SK-N-SH (cell line): Measurements from ENCODE around the gene GPR132. TPM values are rescaled to one million over a fixed set of nuclear protein-coding genes. Genes with fewer than 3 reads are reported as not detected.

ENCODE experiments used
- CTCF ChIA-PET: fragments of 300-600, 350-600 bp; formaldehyde crosslinking; extraction: SDS; loops from one replicate; lab custom pipeline; 2021; lab: Yijun Ruan, JAX
- POLR2A ChIA-PET: fragments of 350-600 bp; sonication (Branson Sonifier 250); formaldehyde crosslinking; extraction: SDS; loops from one replicate; lab custom pipeline; 2020; ENCODE audit warnings: antibody characterized with exemption, inconsistent platforms; lab: Yijun Ruan, JAX
- DNase-seq: peaks from one replicate; pipeline ENCODE4 v3.0.0; 2012
- H2AFZ ChIP-seq: fragments of 200-600 bp; sonication (generic); 2 replicates; pipeline ENCODE4 v1.8.1; 2016; ENCODE audit warnings: antibody characterized with exemption, mild to moderate bottlenecking, low read depth
- H3F3A ChIP-seq: fragments of 200-600 bp; sonication (generic); replicated peaks from 2 replicates; pipeline ENCODE3; 2016; ENCODE audit warnings: antibody characterized with exemption, mild to moderate bottlenecking; ENCODE audit not compliant: insufficient read depth
- H3K27ac ChIP-seq, 2 experiments: fragments of 200-500 bp in 1 of 2; fragments of 200-600 bp in 1 of 2; sonication (Bioruptor generic) in 1 of 2; sonication (generic), shearing (Covaris generic) in 1 of 2; 2 replicates each; pipeline versions ENCODE4 v1.5.1 to v1.6.1; 2014 to 2016; ENCODE audit warnings: low read depth in 2 of 2, inconsistent platforms in 1 of 2, low read length in 1 of 2, mild to moderate bottlenecking in 1 of 2, mixed read lengths in 1 of 2
- H3K27me3 ChIP-seq: fragments of 200-600 bp; sonication (generic), shearing (Covaris generic); 2 replicates; pipeline ENCODE4 v1.6.1; 2016; ENCODE audit warnings: mixed run types; ENCODE audit not compliant: insufficient read depth
- H3K36me3 ChIP-seq, 2 experiments: fragments of 200-500 bp in 1 of 2; fragments of 200-600 bp in 1 of 2; sonication (Bioruptor generic) in 1 of 2; sonication (generic) in 1 of 2; replicated peaks in 1 of 2; 2 replicates each; pipeline versions ENCODE3 to v1.5.1; 2014 to 2016; ENCODE audit warnings: low read length in 1 of 2, mild to moderate bottlenecking in 1 of 2; ENCODE audit not compliant: insufficient read depth in 2 of 2, control insufficient read depth in 1 of 2
- H3K4me1 ChIP-seq, 2 experiments: fragments of 200-500 bp in 1 of 2; fragments of 200-600 bp in 1 of 2; sonication (Bioruptor generic) in 1 of 2; sonication (generic), shearing (Covaris generic) in 1 of 2; 2 replicates each; pipeline versions ENCODE4 v1.5.1 to v1.6.1; 2014 to 2016; ENCODE audit warnings: low read depth in 1 of 2, low read length in 1 of 2, mixed run types in 1 of 2; ENCODE audit not compliant: insufficient read depth in 2 of 2, control insufficient read depth in 1 of 2
- H3K4me2 ChIP-seq: fragments of 200-600 bp; sonication (generic), shearing (Covaris generic); 2 replicates; pipeline ENCODE4 v1.6.1; 2017; ENCODE audit warnings: mixed run types
- H3K4me3 ChIP-seq, 2 experiments: fragments of 200-500 bp in 1 of 2; fragments of 200-600 bp in 1 of 2; sonication (Bioruptor generic) in 1 of 2; sonication (generic), shearing (Covaris generic) in 1 of 2; 2 replicates each; pipeline versions ENCODE4 v1.5.1 to v1.8.1; 2014 to 2016; ENCODE audit warnings: low read depth in 2 of 2, inconsistent platforms in 1 of 2, low read length in 1 of 2, mild to moderate bottlenecking in 1 of 2, mixed read lengths in 1 of 2, moderate library complexity in 1 of 2
- H3K79me2 ChIP-seq: fragments of 200-600 bp; sonication (generic); 2 replicates; pipeline ENCODE4 v1.8.1; 2017; ENCODE audit warnings: mild to moderate bottlenecking; ENCODE audit not compliant: insufficient read depth
- H3K9ac ChIP-seq: fragments of 200-600 bp; sonication (generic); 2 replicates; pipeline ENCODE4 v1.6.1; 2017; ENCODE audit warnings: mixed run types
- H3K9me2 ChIP-seq: fragments of 200-600 bp; sonication (generic); 2 replicates; pipeline ENCODE4 v1.6.1; 2017; ENCODE audit warnings: mixed run types
- H3K9me3 ChIP-seq: fragments of 200-600 bp; sonication (generic); 2 replicates; pipeline ENCODE4 v1.6.1; 2017; ENCODE audit warnings: mixed run types, mild to moderate bottlenecking, moderate library complexity
- H4K20me1 ChIP-seq: fragments of 200-600 bp; sonication (generic); 2 replicates; pipeline ENCODE4 v1.6.1; 2017; ENCODE audit warnings: mild to moderate bottlenecking, mixed run types; ENCODE audit not compliant: insufficient read depth
- MXI1 ChIP-seq: IDR thresholded peaks from 2 replicates; pipeline ENCODE4 v1.6.1; 2012; ENCODE audit warnings: mild to moderate bottlenecking, low read depth, low read length, improper control_type of control experiment
- NFIC ChIP-seq: IDR thresholded peaks from 2 replicates; pipeline ENCODE4 v1.4.0; 2012; ENCODE audit warnings: borderline replicate concordance
- POLR2AphosphoS5 ChIP-seq: IDR thresholded peaks from 2 replicates; pipeline ENCODE4 v1.6.1; 2012; ENCODE audit warnings: low read depth, low read length
- RFX5 ChIP-seq: IDR thresholded peaks from 2 replicates; pipeline ENCODE4 v1.6.1; 2012; ENCODE audit warnings: mild to moderate bottlenecking, improper control_type of control experiment, low read length
- RXRA ChIP-seq: IDR thresholded peaks from 2 replicates; pipeline ENCODE4 v1.4.0; 2012; ENCODE audit warnings: low read depth, mild to moderate bottlenecking, borderline replicate concordance
- SIN3A ChIP-seq: IDR thresholded peaks from 2 replicates; pipeline ENCODE4 v1.6.1; 2012; ENCODE audit warnings: low read depth, mild to moderate bottlenecking, low read length, moderate library complexity, borderline replicate concordance
- TAF1 ChIP-seq: IDR thresholded peaks from 2 replicates; pipeline ENCODE4 v1.6.1; 2012; ENCODE audit warnings: low read depth, mild to moderate bottlenecking, low read length, moderate library complexity, borderline replicate concordance
- TCF12 ChIP-seq: IDR thresholded peaks from 2 replicates; pipeline ENCODE4 v1.4.0; 2012
- TEAD4 ChIP-seq: IDR thresholded peaks from 2 replicates; pipeline ENCODE4 v1.4.0; 2012; ENCODE audit warnings: mild to moderate bottlenecking, borderline replicate concordance; ENCODE audit not compliant: insufficient read depth
- YY1 ChIP-seq: IDR thresholded peaks from 2 replicates; pipeline ENCODE4 v1.4.0; 2012; ENCODE audit warnings: low read depth, mild to moderate bottlenecking
- WGBS: methylation state at CpG from one replicate; pipeline ENCODE4 v1.1.6; 2017; ENCODE audit warnings: low lambda C conversion rate; 5-methylcytosine and 5-hydroxymethylcytosine counted together
- polyA plus RNA-seq, 3 experiments: library from polyadenylated mRNA; depleted of rRNA; stranded (reverse); fragments of >200 nt; gene quantifications; 2 replicates each; pipeline ENCODE4 v1.2.3, GENCODE V29; 2012
- TF ChIP-seq, protein P1 (sequence below): IDR thresholded peaks from 2 replicates; pipeline ENCODE4 v1.4.0; 2012; ENCODE audit warnings: low read depth, borderline replicate concordance
- TF ChIP-seq, protein P2 (sequence below): fragments of 150-350 bp; IDR thresholded peaks from 2 replicates; pipeline ENCODE4 v1.6.1; 2016; ENCODE audit warnings: mild to moderate bottlenecking, low read depth, low read length
- TF ChIP-seq, protein P3 (sequence below): fragments of 200-600 bp; sonication (generic); IDR thresholded peaks from 2 replicates; pipeline ENCODE4 v1.6.1; 2017; ENCODE audit warnings: antibody characterized with exemption, mild to moderate bottlenecking, moderate library complexity
- TF ChIP-seq, protein P4 (sequence below): IDR thresholded peaks from 2 replicates; pipeline ENCODE4 v1.4.0; 2012; ENCODE audit warnings: low read depth

Gene GPR132
- polyA plus RNA-seq, 1 of the 3 experiments (the other 2 are of a cell fraction): not detected

DNA sequence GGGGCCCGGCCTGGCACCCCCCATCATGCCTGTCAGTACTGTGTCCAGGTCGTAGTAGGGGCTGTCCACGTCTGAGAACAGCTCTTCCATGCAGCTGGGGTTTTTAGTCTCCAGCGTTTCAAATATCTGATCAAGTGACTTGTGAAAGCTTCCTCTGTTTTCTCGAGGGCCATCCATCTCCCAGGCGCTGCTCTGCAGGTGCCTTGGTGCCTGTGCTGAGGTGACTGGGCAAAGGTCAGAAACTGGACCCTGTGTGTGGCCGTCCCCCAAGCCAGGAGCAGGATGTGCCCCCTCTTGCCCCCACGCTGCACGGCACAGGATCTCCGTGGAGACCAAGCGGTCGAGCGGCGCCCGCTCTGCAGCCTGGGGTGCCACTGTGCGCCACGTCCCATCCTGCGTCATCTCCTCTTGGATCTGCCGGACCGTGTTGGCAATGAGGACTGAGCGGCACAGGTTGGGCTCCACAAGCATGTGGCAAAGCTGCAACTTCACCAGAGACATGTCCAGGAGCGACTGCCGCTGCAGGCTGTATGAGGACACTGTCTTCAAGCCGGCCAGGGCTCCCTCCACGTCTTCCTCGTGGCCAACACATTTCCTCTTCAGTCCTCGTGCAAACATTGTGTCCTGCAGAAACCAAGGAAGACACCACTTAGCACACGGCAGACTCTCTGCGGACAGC, 53.8 kb downstream of the GPR132 start:
- DNase-seq: no peak
- H3K9me2 ChIP-seq: no peaks in the 10 kb centered on the region
- H3K36me3 ChIP-seq: peaks cover 27 to 37% of the 10 kb centered on the region in 2 experiments
- no peak for TF ChIP-seq TAF1
- TF ChIP-seq, protein P1, sequence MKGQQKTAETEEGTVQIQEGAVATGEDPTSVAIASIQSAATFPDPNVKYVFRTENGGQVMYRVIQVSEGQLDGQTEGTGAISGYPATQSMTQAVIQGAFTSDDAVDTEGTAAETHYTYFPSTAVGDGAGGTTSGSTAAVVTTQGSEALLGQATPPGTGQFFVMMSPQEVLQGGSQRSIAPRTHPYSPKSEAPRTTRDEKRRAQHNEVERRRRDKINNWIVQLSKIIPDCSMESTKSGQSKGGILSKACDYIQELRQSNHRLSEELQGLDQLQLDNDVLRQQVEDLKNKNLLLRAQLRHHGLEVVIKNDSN: no peak
- no peak for TF ChIP-seq MXI1
- TF ChIP-seq, protein P2, sequence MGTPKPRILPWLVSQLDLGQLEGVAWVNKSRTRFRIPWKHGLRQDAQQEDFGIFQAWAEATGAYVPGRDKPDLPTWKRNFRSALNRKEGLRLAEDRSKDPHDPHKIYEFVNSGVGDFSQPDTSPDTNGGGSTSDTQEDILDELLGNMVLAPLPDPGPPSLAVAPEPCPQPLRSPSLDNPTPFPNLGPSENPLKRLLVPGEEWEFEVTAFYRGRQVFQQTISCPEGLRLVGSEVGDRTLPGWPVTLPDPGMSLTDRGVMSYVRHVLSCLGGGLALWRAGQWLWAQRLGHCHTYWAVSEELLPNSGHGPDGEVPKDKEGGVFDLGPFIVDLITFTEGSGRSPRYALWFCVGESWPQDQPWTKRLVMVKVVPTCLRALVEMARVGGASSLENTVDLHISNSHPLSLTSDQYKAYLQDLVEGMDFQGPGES: no peak
- TF ChIP-seq RFX5: no peak
- no peak for TF ChIP-seq POLR2AphosphoS5
- TF ChIP-seq TCF12: no peak
- TF ChIP-seq NFIC: no peak
- TF ChIP-seq, protein P3, sequence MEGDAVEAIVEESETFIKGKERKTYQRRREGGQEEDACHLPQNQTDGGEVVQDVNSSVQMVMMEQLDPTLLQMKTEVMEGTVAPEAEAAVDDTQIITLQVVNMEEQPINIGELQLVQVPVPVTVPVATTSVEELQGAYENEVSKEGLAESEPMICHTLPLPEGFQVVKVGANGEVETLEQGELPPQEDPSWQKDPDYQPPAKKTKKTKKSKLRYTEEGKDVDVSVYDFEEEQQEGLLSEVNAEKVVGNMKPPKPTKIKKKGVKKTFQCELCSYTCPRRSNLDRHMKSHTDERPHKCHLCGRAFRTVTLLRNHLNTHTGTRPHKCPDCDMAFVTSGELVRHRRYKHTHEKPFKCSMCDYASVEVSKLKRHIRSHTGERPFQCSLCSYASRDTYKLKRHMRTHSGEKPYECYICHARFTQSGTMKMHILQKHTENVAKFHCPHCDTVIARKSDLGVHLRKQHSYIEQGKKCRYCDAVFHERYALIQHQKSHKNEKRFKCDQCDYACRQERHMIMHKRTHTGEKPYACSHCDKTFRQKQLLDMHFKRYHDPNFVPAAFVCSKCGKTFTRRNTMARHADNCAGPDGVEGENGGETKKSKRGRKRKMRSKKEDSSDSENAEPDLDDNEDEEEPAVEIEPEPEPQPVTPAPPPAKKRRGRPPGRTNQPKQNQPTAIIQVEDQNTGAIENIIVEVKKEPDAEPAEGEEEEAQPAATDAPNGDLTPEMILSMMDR: no peak
- TF ChIP-seq RXRA: no peak
- TF ChIP-seq SIN3A: no peak
- TF ChIP-seq TEAD4: no peak
- no peak for TF ChIP-seq YY1
- TF ChIP-seq, protein P4, sequence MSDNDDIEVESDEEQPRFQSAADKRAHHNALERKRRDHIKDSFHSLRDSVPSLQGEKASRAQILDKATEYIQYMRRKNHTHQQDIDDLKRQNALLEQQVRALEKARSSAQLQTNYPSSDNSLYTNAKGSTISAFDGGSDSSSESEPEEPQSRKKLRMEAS: no peak
- H3K27me3 ChIP-seq: no peaks in the 10 kb centered on the region
- peaks cover 96% of the 10 kb centered on the region for H4K20me1 ChIP-seq
- no peaks in the 10 kb centered on the region for H3K9me3 ChIP-seq
- CTCF ChIA-PET: interaction anchor here (0.7 to 10.9 kb wide), 6 partner anchors 10 to 60 kb away, joined by 3 to 138 read pairs (median 4); partner anchors contain the start of gene CLBA1
- H3K9ac ChIP-seq: no peak overlapping the region
- H3K4me2 ChIP-seq: peak overlapping the region; percentile 46; the same call in 1 of the 2 replicates
- no peak overlapping the region for H3K4me3 ChIP-seq
- WGBS: 90% methylated on average over 18 of the region's 29 CpGs
- H3K4me1 ChIP-seq: peaks cover 23 to 44% of the 10 kb centered on the region in 2 experiments
- H3K79me2 ChIP-seq: peaks cover 98% of the 10 kb centered on the region
- peaks cover 18% of the 10 kb centered on the region for H3F3A ChIP-seq
- POLR2A ChIA-PET: interaction anchor here (0.6 kb wide), 1 partner anchor 106 kb away, joined by 3 read pairs; no protein-coding TSS in a partner anchor
- H3K27ac ChIP-seq: peak overlapping the region in 1 of 2 experiments; percentile 13; a peak in 1 of 4 replicates
- H2AFZ ChIP-seq: no peak overlapping the region
